Breast epithelium (tissue), 3 donors: ENCODE results near the gene PAPPA.

Source experiments
- CTCF ChIP-seq, 3 donors: fragments of 450-650 bp; IDR thresholded peaks; one replicate each; pipeline ENCODE4 v1.5.1; 2016 to 2017; ENCODE audit warnings: antibody characterized with exemption in 3 of 3, mild to moderate bottlenecking in 3 of 3, moderate library complexity in 3 of 3
- POLR2A ChIP-seq: fragments of 450-650 bp; IDR thresholded peaks from one replicate; pipeline ENCODE4 v1.6.1; 2016; ENCODE audit warnings: antibody characterized with exemption, mild to moderate bottlenecking, moderate library complexity
- POLR2AphosphoS5 ChIP-seq, 3 donors: sonication (generic); formaldehyde crosslinking; IDR thresholded peaks; one replicate each; pipeline ENCODE4 v1.6.1; 2017; ENCODE audit warnings: antibody characterized with exemption in 3 of 3

DNA sequence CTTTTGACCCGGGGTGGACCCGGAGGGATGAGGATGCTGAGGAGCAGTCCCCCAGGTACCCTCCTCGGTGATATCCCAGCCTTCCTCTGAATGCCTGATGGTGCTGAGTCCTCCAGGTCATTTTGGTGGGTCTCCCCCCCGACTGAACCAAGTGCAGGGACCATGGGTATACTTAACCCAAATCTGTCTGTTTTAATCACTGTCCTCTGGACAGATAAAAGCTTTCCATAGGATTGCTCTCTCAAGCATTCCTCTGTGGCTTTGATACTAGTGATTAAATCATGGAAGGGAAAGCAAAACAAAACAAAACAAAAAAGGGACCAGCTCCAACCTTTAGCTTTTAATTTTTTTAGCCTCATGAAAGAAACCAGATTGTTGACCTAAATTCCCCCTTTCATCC, 26.0 kb downstream of the PAPPA start:
- TF ChIP-seq CTCF (IDR thresholded peaks at IDR 0.05) (no peak), POLR2A (no peak), POLR2AphosphoS5 (IDR thresholded peaks at IDR 0.05) (no peak)
